ENCODE measurements around the gene PPM1L. TPM values are rescaled to one million over a fixed set of nuclear protein-coding genes. Genes with fewer than 3 reads are reported as not detected.

Gene PPM1L
- total and polyA plus RNA-seq, 2 of the 13 experiments (the other 11 are each of a cell fraction or from before 2014, with no cell fraction given), result 0.22 to 1.4 TPM

DNA sequence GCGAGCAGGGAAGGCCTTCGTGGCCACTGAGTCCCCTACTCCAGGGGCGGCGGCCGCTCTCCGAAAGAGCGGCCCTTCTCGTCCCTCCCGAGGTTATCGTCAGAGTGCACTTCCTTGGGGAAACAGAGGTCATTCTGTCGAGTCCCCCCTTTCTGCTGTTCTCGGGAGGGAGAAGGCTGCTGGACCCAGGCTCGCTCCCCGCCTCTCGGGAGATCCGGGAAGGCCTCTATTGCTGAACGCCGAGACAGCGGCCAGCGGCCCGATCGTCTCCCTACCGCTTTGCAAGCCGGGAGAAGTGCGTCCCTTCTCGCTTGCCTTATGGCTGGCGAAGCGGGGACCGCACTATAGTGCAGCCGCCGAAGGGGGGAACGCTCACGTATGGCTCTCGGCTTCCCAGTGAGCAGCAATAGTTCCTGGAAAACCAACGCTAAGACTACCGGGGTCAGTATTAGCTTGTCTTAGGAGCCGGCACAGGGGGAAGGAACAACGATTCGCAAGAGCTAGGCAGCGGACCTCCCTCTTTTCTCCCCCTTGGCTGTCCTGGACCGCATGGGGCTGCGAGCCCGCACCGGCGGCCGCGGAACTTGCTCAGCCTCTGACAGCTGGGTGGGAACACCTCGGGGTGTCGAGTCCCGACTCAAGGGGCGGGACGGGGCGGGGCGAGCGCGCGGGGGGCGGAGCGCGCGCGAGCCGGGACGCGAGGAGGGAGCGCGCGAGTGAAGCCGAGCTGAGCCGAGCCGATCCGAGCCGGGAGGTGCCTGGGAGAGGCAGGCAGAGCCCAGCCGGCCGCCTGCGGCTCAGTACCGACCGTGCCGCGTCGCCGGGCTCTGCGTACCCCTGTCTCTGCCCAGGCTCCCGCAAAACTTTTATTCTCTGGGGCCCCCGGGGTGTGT lies 930 bp upstream of the PPM1L start (continued):
- TF ChIP-seq CBX2 (IDR thresholded peaks at IDR 0.05; ENCODE audit: low read depth, low read length) (no peak), CBX2 (CRISPR knock-in tag; IDR thresholded peaks at IDR 0.05; ENCODE audit: low read depth) (peak; percentile 36; the same call in 1 of the 2 replicates), JARID2 (CRISPR knock-in tag; IDR thresholded peaks at IDR 0.05; ENCODE audit: insufficient replicate concordance) (no peak), ZNF253 (CRISPR knock-in tag; IDR thresholded peaks at IDR 0.05; ENCODE audit: borderline replicate concordance) (no peak), SP4 (CRISPR knock-in tag; IDR thresholded peaks at IDR 0.05) (peak; percentile 56), HNRNPH1 (optimal IDR thresholded peaks at IDR 0.05; ENCODE audit: low read depth, low read length) (no peak), SAFB2 (CRISPR knock-in tag; IDR thresholded peaks at IDR 0.05; ENCODE audit: borderline replicate concordance, low read depth) (no peak), ZNF501 (CRISPR knock-in tag; IDR thresholded peaks at IDR 0.05) (0 out of 2 replicates have a peak, but pooled peaks have one; percentile 34), ZNF547 (CRISPR knock-in tag; IDR thresholded peaks at IDR 0.05) (no peak; the same call in 1 of the 2 replicates), KDM3A (CRISPR knock-in tag; IDR thresholded peaks at IDR 0.05; ENCODE audit: low read depth) (no peak)
- TF ChIP-seq, protein P1, sequence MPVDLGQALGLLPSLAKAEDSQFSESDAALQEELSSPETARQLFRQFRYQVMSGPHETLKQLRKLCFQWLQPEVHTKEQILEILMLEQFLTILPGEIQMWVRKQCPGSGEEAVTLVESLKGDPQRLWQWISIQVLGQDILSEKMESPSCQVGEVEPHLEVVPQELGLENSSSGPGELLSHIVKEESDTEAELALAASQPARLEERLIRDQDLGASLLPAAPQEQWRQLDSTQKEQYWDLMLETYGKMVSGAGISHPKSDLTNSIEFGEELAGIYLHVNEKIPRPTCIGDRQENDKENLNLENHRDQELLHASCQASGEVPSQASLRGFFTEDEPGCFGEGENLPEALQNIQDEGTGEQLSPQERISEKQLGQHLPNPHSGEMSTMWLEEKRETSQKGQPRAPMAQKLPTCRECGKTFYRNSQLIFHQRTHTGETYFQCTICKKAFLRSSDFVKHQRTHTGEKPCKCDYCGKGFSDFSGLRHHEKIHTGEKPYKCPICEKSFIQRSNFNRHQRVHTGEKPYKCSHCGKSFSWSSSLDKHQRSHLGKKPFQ (CRISPR knock-in tag; IDR thresholded peaks at IDR 0.05; ENCODE audit: insufficient replicate concordance), result no peak
- TF ChIP-seq, protein P2, sequence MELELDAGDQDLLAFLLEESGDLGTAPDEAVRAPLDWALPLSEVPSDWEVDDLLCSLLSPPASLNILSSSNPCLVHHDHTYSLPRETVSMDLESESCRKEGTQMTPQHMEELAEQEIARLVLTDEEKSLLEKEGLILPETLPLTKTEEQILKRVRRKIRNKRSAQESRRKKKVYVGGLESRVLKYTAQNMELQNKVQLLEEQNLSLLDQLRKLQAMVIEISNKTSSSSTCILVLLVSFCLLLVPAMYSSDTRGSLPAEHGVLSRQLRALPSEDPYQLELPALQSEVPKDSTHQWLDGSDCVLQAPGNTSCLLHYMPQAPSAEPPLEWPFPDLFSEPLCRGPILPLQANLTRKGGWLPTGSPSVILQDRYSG (CRISPR knock-in tag; IDR thresholded peaks at IDR 0.05), result no peak
- TF ChIP-seq, protein P3, sequence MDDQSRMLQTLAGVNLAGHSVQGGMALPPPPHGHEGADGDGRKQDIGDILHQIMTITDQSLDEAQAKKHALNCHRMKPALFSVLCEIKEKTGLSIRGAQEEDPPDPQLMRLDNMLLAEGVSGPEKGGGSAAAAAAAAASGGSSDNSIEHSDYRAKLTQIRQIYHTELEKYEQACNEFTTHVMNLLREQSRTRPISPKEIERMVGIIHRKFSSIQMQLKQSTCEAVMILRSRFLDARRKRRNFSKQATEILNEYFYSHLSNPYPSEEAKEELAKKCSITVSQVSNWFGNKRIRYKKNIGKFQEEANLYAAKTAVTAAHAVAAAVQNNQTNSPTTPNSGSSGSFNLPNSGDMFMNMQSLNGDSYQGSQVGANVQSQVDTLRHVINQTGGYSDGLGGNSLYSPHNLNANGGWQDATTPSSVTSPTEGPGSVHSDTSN (CRISPR knock-in tag; IDR thresholded peaks at IDR 0.05; ENCODE audit: borderline replicate concordance), result no peak
- TF ChIP-seq, protein P4, sequence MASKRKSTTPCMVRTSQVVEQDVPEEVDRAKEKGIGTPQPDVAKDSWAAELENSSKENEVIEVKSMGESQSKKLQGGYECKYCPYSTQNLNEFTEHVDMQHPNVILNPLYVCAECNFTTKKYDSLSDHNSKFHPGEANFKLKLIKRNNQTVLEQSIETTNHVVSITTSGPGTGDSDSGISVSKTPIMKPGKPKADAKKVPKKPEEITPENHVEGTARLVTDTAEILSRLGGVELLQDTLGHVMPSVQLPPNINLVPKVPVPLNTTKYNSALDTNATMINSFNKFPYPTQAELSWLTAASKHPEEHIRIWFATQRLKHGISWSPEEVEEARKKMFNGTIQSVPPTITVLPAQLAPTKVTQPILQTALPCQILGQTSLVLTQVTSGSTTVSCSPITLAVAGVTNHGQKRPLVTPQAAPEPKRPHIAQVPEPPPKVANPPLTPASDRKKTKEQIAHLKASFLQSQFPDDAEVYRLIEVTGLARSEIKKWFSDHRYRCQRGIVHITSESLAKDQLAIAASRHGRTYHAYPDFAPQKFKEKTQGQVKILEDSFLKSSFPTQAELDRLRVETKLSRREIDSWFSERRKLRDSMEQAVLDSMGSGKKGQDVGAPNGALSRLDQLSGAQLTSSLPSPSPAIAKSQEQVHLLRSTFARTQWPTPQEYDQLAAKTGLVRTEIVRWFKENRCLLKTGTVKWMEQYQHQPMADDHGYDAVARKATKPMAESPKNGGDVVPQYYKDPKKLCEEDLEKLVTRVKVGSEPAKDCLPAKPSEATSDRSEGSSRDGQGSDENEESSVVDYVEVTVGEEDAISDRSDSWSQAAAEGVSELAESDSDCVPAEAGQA (IDR thresholded peaks at IDR 0.05; ENCODE audit: low read depth), result no peak
- TF ChIP-seq, protein P4 (CRISPR knock-in tag; IDR thresholded peaks at IDR 0.05; ENCODE audit: borderline replicate concordance), result no peak

All from HepG2 (cell line).